Activated T-cell treated with anti-CD3 and anti-CD28 coated beads for 4 hours (primary cell): ENCODE results near the gene RPL7L1.
"Not testable (repeated sequence)": the region's sequence is repeated elsewhere in the genome, so short reads cannot be mapped to it uniquely, and the experiment has no call there.

Experiments
- DNase-seq: peaks from one replicate; pipeline ENCODE4 v3.0.0-alpha.2; 2020

RPL7L1 gene

DNA sequence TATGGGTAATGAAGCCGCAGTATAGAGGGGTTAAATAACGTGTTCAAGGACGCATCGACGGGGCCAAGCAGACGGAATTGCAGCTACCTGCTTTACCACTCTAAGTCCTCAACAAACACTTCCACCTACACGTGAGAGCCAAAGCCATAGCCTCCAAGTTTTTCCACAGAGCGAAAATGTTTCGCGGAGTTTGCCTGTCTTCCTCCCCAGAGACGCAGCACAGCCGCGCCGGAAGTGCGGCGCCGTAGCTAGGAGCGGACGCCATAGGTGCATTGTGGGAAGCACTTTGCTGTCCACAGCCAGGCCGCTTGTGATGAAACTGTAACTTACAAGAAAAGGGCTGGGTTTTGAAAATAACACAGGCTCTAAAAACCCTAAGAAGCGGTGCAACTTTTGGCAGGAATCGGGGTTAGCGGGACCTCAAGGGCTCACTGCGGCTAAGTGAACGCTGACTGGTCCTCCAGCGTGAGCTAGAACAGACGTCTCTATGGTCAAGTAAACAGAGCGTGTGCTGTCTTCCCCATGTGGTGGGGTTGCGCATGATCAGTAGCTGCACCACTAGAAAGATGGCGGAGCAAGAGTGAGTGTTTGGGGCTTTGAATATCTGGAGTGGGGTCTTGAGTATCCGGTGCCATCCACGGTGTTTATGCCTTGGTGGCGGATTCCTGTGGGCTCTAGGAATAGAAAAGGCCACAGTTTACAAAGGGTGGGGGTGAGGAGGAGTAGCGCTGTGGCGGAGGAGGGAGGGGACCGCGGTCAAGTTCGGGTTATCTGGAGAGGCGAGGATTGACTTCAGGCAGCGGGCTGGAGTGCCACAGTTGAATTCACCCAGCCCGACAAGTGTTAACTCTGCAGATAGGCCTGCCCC lies at the start of gene RPL7L1:
Gene RPL7L1, plus strand, starts transcription at position 245 of the 868 bp plus-strand sequence. Its CDS starts 295 bp downstream, at position 540.
- peak; percentile 71 for DNase-seq

DNA sequence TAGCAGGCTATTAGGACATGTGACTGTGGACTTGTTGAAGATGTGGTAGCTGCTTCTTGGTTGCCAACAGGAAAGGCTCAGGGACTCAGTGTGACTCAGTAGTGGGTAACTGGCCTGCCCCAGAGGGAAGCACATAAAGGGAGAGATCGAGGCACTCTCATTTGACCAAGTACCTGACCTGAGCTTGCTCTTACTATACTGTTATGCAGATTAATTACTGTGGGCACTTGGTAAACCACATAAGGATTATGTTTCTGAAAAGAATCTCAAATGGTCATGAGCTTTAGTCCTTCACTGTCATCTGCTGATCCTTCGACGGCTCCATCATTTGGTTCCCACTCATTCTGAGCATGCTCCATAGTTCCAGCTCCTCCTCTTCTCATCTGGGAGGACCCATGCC lies 48.2 kb upstream of the RPL7L1 start:
- DNase-seq: no peak

DNA sequence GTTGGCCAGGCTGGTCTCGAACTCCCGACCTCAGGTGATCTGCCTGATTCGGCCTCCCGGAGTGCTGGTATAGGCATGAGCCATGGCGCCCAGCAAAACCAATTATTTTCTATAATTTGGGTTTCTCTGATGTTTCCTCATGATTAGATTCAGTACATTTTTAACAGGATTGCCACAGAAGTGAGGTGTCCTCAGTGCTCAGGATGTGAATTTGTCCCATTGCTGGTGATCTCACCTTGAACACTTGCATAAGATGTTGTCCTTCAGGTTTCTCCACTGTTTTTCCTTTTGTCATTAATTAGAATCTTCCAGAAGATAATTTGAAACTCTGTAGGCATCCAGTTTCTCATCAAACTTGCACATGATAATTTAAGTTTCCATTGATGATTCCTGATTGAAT lies 45.4 kb upstream of the RPL7L1 start:
- no peak for DNase-seq

DNA sequence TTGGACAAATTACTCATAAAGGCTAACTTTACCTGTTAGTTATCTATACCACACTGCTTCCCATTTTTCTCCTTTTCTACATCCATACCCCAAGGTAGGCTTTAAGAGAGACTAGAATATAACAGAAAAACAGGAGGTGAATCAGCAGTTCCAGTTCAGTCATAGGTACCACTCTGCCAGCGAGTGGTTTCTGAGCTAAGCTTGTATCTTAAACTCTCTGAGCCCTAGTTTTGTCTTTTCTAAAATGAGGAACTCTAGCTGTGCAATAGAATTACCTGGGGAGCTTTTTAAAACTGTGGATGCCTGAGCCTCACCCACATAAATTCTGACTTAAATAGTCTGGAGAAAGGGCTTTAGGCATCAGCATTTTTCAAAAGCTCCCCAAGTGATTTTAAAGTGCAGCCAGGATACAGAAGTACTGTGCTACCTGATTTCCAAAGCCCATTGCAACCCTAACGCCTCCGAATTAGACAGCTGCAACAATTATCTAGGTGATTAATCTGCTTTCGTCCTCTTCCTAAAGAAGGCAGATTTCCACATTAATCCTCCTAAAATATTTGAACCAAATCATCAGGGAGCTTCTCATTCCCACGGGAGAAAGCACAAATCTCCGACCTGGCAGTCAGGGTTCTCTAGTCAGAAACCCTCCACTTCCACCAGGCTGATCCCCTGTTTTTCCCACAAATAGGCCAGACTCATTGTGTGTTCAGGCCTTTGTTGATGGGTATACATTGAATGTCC lies 37.4 kb upstream of the RPL7L1 start:
- DNase-seq: no peak

DNA sequence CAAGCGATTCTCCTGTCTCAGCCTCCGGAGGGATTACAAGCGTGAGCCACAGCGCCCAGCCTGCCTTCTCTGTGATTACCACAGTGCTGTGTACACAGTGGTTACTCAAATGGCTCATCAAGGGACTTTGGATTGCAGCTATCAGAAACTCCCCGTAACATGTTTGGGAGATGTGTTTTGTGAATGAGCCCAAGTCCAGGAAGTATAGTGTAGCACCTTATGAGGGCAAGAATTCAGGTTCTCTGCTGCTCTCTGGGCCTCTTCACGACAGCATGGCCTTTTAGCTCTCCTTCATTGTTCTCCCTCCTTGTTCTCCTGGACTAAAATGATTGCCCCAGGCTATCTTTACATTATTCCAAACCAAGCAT lies 34.1 kb upstream of the RPL7L1 start:
- no peak for DNase-seq

DNA sequence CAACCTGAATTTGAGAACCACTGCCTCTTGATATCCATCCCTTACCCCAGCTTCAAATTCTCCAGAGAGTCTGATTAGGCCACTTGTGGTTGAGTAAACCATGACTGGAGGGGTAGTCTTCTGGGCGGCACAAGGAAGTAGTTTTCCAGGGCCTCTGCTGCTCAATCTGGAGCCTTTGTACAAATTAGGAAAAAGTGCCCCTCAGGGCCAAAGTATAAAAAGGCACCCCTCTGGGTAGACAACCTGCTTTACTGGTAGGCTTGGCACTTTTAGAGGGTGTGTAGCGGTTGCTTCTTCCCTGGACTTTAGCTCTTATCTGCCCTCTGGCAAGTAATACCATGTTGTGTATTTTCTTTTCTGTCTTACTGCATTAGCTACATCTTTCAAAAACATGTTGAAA lies 32.9 kb upstream of the RPL7L1 start:
- DNase-seq: no peak

DNA sequence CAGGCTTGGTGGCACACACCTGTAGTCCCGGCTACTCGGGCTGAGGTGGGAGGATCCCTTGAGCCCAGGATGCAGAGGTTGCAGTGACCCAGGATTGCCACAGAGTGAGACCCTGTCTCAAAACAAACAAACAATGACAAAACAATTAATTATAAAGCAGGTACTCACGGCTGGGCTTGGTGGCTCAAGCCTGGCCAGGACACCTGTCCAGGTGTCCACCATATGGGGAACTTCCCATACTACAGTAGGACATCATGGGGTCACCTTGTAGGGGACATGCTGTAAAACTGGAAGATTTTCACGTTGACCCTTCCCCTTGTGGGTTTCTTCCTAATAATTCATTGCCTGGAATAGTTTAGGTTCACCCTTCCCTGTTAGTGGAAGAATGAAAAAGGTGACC lies 30.7 kb upstream of the RPL7L1 start:
- DNase-seq: no peak

DNA sequence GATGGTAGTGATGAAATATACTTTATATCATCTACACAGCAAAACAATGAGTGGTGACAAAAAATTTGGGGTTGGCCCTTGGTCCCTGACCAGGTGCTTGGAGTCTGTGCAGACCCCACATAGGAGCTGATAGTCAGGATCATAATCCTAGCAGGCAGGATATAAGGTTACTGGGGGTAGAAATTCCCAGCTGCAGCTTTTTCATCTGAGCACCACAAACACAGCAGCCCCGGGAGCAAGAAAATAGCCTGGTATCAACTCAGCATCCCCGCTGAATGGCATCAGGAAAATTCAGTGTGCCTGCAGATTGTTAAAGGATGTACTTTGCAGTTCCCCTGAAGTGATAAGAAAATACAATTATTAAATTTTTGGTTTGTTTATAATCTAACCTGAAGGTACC lies 27.8 kb upstream of the RPL7L1 start:
- no peak for DNase-seq

DNA sequence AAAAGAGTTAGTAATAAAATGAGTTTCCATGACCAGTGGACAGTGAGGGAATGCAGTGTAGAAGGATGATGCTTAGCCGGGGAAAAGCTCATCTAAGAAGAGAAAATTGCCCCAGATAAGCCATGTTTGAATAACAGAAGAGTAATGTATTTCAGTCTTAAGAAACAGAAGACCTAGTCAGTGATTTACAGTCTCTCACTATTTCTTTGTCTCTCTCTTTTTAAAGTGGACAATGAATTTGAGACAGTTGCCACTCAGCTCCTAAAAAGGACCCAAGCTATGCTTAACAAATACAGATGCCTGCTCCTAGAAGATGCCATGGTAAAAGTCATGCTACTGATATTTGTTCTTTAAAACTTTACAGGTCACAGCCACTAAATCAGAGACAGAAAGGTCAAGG lies 19.4 kb upstream of the RPL7L1 start:
- no peak for DNase-seq

DNA sequence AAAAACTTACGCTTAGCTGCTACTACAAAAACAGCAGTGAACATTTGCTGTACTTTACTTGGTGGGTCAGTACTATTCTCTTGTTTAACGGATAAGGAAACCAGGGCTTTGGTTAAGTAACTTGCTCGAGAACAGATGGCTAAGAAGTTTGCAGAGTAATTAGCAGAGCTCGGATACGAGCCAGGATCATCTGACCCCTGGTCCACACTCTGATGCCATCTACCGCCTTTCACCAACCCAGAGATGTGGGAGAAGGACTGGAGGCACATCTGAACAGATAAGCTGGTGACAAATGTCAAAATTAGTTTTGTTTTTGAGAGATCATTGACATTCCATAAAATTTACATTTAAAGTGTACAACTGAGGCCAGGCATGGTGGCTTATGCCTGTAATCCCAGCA lies 18.9 kb upstream of the RPL7L1 start:
- no peak for DNase-seq

DNA sequence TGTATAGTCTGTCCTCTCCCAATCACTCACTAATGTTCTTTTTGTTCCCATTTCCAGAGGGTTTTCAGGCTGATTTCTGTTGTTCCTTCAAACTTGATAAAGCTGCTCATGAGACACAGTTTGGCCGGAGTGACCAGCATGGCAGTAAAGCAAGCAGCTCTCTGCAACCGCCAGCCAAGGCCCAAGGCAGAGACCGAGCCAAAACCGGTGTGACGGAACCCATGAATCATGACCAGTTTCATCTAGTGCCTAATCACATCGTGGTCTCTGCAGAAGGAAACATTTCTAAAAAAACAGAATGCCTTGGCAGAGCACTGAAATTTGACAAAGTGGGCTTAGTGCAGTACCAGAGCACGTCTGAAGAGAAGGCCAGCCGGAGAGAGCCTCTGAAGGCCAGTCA lies 14.8 kb upstream of the RPL7L1 start:
- no peak for DNase-seq

DNA sequence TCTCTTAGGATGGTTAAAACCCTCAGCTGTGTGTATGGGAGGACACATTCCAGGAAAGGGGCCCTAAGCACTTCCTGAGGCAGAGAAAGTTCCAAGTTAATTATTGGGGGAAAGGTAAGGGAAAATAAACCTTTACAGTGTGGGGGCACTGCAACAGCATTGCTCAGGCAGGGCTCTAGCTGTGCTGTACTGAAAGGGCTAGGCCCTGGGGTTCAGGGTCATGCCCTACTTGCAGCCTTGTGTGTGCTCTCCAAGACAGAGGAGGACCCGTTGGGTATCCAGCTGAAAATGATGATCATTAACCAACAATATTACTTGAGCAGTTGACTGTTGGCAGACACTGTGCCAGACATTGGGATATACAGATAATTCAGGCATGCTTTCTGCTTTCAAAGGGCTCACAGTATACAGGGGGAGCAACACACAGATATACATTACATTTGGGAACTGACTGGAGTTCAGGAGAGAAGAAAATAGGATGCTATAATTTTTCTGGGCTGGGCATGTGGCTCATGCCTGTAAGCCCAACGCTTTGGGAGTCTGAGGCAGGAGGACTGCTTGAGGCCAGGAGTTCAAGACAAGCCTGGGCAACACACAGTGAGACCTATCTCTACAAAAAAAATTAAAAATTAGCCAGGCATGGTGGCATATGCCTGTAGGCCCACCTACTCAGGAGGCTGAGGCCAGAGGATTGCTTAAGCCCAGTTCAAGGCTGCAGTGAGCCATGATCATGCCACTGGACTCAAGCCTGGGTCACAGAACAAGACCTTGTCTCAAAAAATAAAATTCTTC lies 9.1 kb upstream of the RPL7L1 start:
- DNase-seq: no peak

DNA sequence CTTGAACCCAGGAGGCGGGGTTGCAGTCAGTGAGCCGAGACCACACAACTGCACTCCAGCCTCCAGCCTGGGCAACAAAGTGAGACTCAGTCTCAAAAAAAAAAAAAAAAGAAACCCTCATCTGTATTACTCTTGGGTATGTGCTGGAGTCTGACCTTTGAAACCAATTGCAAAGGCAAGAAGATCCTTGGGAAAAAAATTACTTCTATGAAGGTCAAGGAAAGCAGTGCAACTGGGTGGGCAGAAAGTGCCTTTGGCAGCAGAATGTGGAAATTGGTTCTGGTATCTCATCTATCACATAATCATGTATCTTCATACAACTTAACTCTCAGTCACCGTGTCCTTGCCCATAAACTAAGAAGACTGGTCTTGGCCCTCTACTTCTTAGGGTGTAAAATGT lies 7.7 kb upstream of the RPL7L1 start:
- no peak for DNase-seq

DNA sequence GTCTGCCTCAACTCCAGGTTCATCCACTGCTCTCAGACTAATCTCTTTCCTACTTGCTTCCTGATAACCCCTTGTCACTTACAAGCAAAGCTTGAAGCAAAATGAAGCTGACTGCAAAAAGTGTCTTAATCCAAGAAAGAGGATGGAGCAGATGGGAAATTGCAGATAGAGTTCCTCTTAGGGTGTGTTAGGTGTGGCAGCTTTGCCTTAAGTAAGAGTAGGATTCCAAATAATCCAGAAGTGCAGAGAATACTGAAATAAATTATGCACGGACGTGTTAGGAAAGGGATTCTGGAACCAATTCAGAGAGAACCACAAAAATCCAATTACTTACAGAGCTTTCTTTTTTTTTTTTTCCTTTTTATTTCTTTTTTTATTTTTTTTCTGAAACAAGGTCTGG lies 6.1 kb upstream of the RPL7L1 start:
- no peak for DNase-seq

DNA sequence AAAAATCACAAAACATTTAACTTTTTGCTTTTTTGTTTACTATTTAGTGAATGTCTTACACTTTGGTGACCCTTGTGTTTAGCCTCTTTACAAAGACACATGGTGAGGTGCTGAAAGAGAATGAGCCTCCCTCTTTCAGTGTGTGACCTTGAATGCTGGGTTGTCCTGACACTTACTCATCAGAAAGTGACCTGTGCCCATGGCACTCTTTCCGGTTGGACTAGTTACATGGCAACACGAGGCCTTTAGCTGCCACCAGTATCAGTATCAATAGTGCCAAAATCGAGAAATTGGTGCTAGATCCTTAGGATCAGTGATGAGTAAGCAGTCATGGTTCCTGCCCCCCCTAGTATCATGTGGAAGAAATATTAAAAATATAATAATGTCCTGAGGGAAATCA lies 1.7 kb upstream of the RPL7L1 start:
- DNase-seq: no peak

DNA sequence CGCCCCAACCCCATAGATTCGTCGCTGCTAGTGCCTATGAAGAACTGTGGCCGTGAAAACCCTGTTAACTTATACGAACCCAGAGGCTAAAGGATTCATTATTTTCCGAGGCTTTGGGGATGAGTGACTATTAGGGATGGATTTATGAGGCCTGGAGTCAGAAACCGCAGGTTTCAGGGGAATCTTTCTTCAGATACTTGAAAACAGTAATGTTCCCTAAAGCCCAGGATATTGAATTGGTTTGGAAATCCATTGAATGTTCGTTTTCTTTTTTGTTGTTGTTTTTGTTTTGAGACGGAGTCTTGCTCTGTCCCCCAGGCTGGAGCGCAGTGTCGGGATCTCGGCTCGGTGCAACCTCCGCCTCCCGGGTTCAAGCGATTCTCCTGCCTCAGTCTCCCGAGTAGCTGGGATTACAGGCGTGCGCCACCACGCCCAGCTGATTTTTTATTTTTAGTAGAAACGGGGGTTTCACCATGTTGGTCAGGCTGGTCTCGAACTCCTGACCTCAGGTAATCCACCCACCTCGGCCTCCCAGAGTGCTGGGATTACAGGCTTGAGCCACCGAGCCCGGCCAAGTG lies 913 bp downstream of the RPL7L1 start:
- DNase-seq: not testable (repeated sequence)

DNA sequence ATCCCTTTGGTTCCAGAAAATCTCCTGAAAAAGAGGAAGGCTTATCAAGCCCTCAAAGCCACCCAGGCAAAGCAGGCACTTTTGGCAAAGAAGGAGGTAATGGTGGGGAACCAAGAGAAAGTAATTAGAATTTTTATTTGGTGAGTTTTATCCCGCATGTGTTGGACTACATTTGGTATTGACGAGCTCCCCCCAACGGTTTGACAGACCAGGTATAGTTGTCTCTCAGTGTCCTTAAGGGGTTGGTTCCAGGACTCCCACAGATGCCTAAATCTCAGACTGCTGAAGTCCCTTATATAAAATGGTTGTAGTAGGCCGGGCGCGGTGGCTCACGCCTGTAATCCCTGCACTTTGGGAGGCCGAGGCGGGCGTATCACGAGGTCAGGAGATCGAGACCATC lies 1.5 kb downstream of the RPL7L1 start:
- not testable (repeated sequence) for DNase-seq

DNA sequence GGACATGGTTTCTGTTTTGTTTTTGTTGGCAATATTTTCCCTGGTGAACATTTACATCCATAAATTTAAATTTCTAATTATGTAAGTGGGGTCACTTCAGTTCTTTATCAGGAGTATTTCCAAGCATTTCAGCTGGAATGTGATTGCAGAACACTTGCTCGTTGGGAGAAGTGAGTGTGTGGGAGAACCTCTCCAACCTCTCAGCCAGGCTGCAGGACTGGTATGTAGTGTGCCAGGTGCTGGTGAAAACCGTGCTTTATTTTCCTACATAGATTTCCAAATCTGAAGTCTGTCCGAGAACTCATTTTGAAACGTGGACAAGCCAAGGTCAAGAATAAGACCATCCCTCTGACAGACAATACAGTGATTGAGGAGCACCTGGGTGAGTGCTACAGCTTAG lies 6.3 kb downstream of the RPL7L1 start:
- DNase-seq: no peak

DNA sequence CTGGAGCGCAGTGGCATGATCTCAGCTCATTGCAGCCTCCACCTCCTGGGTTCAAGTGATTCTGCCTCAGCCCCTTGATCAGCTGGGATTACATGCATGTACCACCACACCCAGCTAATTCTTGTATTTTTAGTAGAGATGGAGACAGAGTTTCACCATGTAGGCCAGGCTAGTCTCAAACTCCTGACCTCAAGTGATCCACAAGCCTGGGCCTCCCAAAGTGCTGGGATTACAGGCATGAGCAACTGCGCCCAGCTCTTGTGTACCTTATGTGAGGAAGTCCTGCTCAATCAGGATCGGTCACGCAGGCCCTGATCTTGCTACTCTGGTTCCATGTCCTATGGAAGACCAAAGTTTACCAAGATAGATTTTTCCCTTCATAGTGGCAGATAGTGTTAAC lies 8.8 kb downstream of the RPL7L1 start:
- DNase-seq: not testable (repeated sequence)

DNA sequence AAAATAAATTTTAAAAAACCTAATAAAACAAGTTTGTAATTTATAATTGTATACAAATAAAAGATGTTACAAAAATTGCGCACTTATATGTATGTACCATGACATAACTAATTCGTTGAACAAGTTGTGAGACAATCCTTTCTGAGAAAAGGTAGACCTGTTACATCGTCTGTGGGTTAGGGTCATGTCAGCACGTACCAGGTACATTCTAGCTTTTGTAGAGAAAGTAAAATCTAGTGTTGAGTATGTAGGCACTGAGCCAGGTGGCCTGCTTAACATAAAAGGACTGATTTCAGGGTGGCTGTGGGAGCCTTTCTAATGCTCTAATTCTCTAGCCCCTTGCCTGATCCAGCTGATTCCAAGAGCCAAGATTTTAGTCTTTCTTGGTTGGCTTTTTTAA lies 10.4 kb downstream of the RPL7L1 start:
- DNase-seq: no peak

DNA sequence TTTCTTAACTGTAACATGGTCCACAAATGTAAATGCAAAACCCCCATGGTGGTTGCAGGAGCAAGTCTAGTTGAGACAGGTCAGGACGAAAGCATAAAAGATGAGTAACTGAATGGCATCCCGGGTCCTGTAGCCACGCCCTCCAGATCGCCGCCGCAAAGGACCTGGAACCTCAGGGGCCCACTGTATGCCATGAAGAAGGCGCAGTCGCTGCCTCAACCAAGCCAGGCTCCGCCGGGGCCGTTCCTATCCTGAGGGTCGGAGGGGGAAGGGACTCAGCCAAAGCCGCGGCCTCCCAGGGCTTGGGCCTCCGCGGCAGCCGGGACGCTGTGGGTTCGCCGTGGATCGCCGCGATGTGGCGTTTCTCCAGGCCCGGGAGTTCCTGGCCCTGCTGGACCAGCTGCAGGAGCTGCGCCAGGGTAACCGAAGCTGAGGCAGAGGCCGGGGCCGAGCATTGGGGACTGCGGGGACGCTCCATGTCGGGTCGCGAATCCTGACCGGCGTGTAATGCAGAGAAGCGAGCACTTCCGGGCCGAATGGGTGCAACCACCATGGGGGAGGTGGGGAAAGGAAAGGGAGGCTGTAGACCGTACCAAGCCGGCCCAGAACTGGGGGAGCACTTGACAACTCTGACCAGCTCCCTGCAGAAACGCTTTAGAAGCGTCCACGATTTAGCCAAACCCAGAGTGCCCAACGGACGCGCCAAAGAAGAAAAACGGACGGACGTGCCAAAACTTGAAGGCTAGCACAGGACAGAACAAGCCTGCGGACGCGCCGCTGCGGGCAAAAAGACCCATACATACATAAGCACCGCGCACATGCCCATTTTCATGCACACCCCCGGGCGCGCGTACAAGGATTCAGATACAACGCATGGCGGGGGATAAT lies 11.1 kb downstream of the RPL7L1 start:
- DNase-seq: peak; percentile 83

DNA sequence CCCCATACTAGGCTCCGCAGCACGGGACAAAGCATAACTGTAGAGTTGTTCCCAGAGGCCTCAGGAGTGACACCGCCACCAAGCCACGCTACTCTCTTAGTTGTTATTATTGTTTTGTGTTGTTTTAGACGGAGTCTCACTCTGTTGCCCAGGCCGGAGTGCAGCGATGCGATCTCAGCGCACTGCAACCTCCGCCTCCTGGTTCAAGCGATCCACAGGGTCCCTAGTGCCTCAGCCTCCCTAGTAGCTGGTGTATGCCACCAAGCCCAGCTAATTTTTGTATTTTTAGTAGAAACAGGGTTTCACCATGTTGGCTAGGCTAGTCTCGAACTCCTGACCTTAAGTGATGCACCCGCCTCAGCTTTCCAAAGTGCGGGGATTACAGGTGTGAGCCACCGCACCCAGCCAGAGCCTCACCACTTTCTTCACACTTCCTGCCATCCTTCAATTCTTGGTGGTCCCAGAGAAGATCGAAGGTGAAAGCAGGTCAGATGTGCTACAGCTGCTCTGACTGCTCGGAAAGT lies 11.8 kb downstream of the RPL7L1 start:
- DNase-seq: no peak
